Astrocyte (in vitro differentiated cells and primary cell): ENCODE measurements around the gene PPP4R4. TPM values are rescaled to one million over a fixed set of nuclear protein-coding genes. Genes with fewer than 3 reads are reported as not detected.
A peak's percentile ranks its signal among the peaks of the same experiment; 100 is the strongest.

Experiments used
- DNase-seq: peaks from one replicate; pipeline ENCODE4 v3.0.0-alpha.2; 2010; ENCODE audit warnings: low read depth
- FAIRE-seq: peaks from 2 replicates; lab custom pipeline; 2011; peaks lifted over from hg19 to GRCh38; lab: Jason Lieb, UNC
- H2AFZ ChIP-seq: 2 replicates; pipeline ENCODE4 v1.6.0; 2012; ENCODE audit warnings: low read depth, low read length, inconsistent platforms
- H3K27ac ChIP-seq: 2 replicates; pipeline ENCODE4 v1.5.1; 2011; ENCODE audit warnings: low read depth, low read length, inconsistent platforms
- H3K27me3 ChIP-seq: 2 replicates; pipeline ENCODE4 v1.6.0; 2011; ENCODE audit warnings: low read length, inconsistent platforms; ENCODE audit not compliant: insufficient read depth
- H3K36me3 ChIP-seq: 2 replicates; pipeline ENCODE4 v1.5.1; 2011; ENCODE audit warnings: low read length, inconsistent platforms; ENCODE audit not compliant: insufficient read depth
- H3K4me1 ChIP-seq: 2 replicates; pipeline ENCODE4 v1.5.1; 2011; ENCODE audit warnings: low read length, inconsistent platforms; ENCODE audit not compliant: insufficient read depth
- H3K4me2 ChIP-seq: 2 replicates; pipeline ENCODE4 v1.6.0; 2012; ENCODE audit warnings: low read length, inconsistent platforms
- H3K4me3 ChIP-seq: 2 replicates; pipeline ENCODE4 v1.5.1; 2011; ENCODE audit warnings: low read depth, mild to moderate bottlenecking, low read length, inconsistent platforms; ENCODE audit not compliant: insufficient read depth
- H3K79me2 ChIP-seq: 2 replicates; pipeline ENCODE4 v1.6.0; 2012; ENCODE audit warnings: mild to moderate bottlenecking, low read length, inconsistent platforms; ENCODE audit not compliant: insufficient read depth
- H3K9ac ChIP-seq: 2 replicates; pipeline ENCODE4 v1.6.0; 2012; ENCODE audit warnings: mild to moderate bottlenecking, low read length, inconsistent platforms
- H3K9me3 ChIP-seq: 2 replicates; pipeline ENCODE4 v1.5.1; 2012; ENCODE audit warnings: low read depth, mild to moderate bottlenecking, low read length, inconsistent platforms; ENCODE audit not compliant: insufficient read depth
- H4K20me1 ChIP-seq: 2 replicates; pipeline ENCODE4 v1.6.0; 2012; ENCODE audit warnings: low read length, inconsistent platforms; ENCODE audit not compliant: insufficient read depth
- H3K27ac Mint-ChIP-seq: one replicate; pipeline ENCODE4 v1.8.0; 2021; ENCODE audit warnings: mild to moderate bottlenecking, mixed read lengths; ENCODE audit not compliant: unreplicated experiment
- H3K27me3 Mint-ChIP-seq: one replicate; pipeline ENCODE4 v1.8.0; 2021; ENCODE audit warnings: low read depth, mixed read lengths; ENCODE audit not compliant: unreplicated experiment
- H3K36me3 Mint-ChIP-seq: one replicate; pipeline ENCODE4 v1.8.0; 2021; ENCODE audit warnings: low read depth, mixed read lengths; ENCODE audit not compliant: unreplicated experiment
- H3K4me1 Mint-ChIP-seq: one replicate; pipeline ENCODE4 v1.8.0; 2021; ENCODE audit warnings: low read depth, mixed read lengths; ENCODE audit not compliant: unreplicated experiment
- H3K4me3 Mint-ChIP-seq: one replicate; pipeline ENCODE4 v1.8.0; 2021; ENCODE audit warnings: mild to moderate bottlenecking, moderate library complexity, mixed read lengths; ENCODE audit not compliant: unreplicated experiment
- H3K9me3 Mint-ChIP-seq: one replicate; pipeline ENCODE4 v1.8.0; 2021; ENCODE audit warnings: mild to moderate bottlenecking, mixed read lengths; ENCODE audit not compliant: unreplicated experiment
- EZH2 ChIP-seq: IDR thresholded peaks from 2 replicates; pipeline ENCODE4 v1.6.1; 2012; ENCODE audit warnings: mild to moderate bottlenecking, low read length, inconsistent platforms; ENCODE audit not compliant: insufficient read depth
- total RNA-seq: library from RNA; stranded (reverse); gene quantifications from 2 replicates; pipeline ENCODE4 v1.2.1, GENCODE V29; 2021
- TF ChIP-seq, protein P1 (sequence below): IDR thresholded peaks from 2 replicates; pipeline ENCODE4 v1.5.1; 2011; ENCODE audit warnings: low read depth, mild to moderate bottlenecking, inconsistent platforms, low read length, moderate library complexity; ENCODE audit not compliant: insufficient read depth

The PPP4R4 gene
- total RNA-seq, 1 donor from 2014 or later: 6.0 TPM

DNA sequence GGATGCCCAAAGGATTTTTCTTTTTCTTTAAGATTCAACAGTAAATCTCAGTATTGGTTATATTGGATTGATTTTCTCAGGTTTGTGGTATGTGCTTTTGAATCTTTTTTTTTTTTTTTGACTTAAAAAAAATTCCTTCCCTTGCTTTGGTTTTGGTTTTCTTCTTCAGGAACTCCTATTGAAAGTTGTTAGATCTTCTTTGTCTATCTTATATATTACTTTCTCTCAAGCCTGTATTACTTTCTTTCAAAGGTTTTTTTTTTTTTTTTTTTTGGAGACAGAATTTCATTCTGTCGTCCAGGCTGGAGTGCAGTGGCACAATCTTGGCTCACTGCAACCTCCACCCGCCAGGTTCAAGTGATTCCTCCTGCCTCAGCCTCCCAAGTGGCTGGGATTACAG is 21.9 kb downstream of the PPP4R4 start:
- H3K9me3 ChIP-seq: no peaks in the 10 kb centered on the region
- Mint-ChIP-seq H3K27ac (no peak overlapping the region), H3K27me3 (no peaks in the 10 kb centered on the region), H3K36me3 (peaks cover 2% of the 10 kb centered on the region), H3K4me1 (no peaks in the 10 kb centered on the region), H3K4me3 (no peak overlapping the region), H3K9me3 (peaks cover 5% of the 10 kb centered on the region)
- no peak for DNase-seq
- TF ChIP-seq EZH2: no peak
- TF ChIP-seq, protein P1, sequence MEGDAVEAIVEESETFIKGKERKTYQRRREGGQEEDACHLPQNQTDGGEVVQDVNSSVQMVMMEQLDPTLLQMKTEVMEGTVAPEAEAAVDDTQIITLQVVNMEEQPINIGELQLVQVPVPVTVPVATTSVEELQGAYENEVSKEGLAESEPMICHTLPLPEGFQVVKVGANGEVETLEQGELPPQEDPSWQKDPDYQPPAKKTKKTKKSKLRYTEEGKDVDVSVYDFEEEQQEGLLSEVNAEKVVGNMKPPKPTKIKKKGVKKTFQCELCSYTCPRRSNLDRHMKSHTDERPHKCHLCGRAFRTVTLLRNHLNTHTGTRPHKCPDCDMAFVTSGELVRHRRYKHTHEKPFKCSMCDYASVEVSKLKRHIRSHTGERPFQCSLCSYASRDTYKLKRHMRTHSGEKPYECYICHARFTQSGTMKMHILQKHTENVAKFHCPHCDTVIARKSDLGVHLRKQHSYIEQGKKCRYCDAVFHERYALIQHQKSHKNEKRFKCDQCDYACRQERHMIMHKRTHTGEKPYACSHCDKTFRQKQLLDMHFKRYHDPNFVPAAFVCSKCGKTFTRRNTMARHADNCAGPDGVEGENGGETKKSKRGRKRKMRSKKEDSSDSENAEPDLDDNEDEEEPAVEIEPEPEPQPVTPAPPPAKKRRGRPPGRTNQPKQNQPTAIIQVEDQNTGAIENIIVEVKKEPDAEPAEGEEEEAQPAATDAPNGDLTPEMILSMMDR: no peak
- no peak overlapping the region for H2AFZ ChIP-seq
- H3K9ac ChIP-seq: no peak overlapping the region
- no peak overlapping the region for H3K4me3 ChIP-seq
- no peaks in the 10 kb centered on the region for H3K4me1 ChIP-seq
- no peaks in the 10 kb centered on the region for H4K20me1 ChIP-seq
- H3K27ac ChIP-seq: no peak overlapping the region
- H3K36me3 ChIP-seq: no peaks in the 10 kb centered on the region
- no peak for FAIRE-seq
- no peaks in the 10 kb centered on the region for H3K27me3 ChIP-seq
- no peak overlapping the region for H3K4me2 ChIP-seq
- H3K79me2 ChIP-seq: no peaks in the 10 kb centered on the region

- no peak overlapping the region for H3K4me3 Mint-ChIP-seq
- no peaks in the 10 kb centered on the region for H3K79me2 ChIP-seq
- H3K27me3 Mint-ChIP-seq: no peaks in the 10 kb centered on the region
- no peak overlapping the region for H3K27ac ChIP-seq
- H3K27ac Mint-ChIP-seq: no peak overlapping the region
- DNase-seq (peak; percentile 6), FAIRE-seq (no peak)
- H3K27me3 ChIP-seq: no peaks in the 10 kb centered on the region
- no peaks in the 10 kb centered on the region for H3K4me1 ChIP-seq
- H3K4me2 ChIP-seq: no peak overlapping the region
- H3K4me1 Mint-ChIP-seq: peaks cover 4% of the 10 kb centered on the region
- no peaks in the 10 kb centered on the region for H3K36me3 ChIP-seq
- TF ChIP-seq EZH2: no peak
- TF ChIP-seq, protein P1: no peak
- no peak overlapping the region for H3K9ac ChIP-seq
- no peak overlapping the region for H2AFZ ChIP-seq
- H4K20me1 ChIP-seq: no peaks in the 10 kb centered on the region
- peaks cover 5% of the 10 kb centered on the region for H3K9me3 Mint-ChIP-seq
- no peaks in the 10 kb centered on the region for H3K9me3 ChIP-seq
- H3K36me3 Mint-ChIP-seq: no peaks in the 10 kb centered on the region
- no peak overlapping the region for H3K4me3 ChIP-seq
Observed at GRCh38 chr14:94203473-94204210, 29.5 kb downstream of the PPP4R4 start.

DNA sequence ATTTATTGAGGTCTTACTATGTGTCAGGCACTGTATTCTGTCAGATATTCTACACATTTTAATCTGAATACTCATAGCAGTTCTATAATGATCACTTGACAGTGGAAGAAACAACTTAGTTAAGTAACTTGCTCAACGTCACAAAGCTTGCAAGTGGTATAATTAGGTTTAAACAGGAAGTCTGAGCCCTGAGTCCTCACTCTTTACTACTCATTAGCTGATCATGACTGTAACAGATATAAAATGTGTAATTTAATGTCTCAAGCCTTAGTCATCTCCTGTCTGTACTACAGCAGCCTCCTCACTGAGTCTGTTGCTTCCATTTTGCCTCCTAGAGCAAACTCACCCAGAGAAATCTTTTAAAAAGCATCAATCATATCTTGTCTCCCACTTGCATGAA is 38.9 kb downstream of the PPP4R4 start:
- Histone ChIP-seq H2AFZ (no peak overlapping the region), H3K4me1 (no peaks in the 10 kb centered on the region), H4K20me1 (no peaks in the 10 kb centered on the region), H3K27me3 (no peaks in the 10 kb centered on the region), H3K36me3 (no peaks in the 10 kb centered on the region), H3K27ac (no peak overlapping the region), H3K4me2 (peak overlapping the region; percentile 35), H3K9me3 (peaks cover 2% of the 10 kb centered on the region), H3K79me2 (no peaks in the 10 kb centered on the region), H3K4me3 (no peak overlapping the region), H3K9ac (no peak overlapping the region)
- no peak for TF ChIP-seq EZH2
- TF ChIP-seq, protein P1: no peak
- peaks cover 11% of the 10 kb centered on the region for H3K36me3 Mint-ChIP-seq
- peaks cover 10% of the 10 kb centered on the region for H3K4me1 Mint-ChIP-seq
- H3K27me3 Mint-ChIP-seq: no peaks in the 10 kb centered on the region
- peak; percentile 77 for DNase-seq
- peak overlapping the region; percentile 20 for H3K27ac Mint-ChIP-seq
- FAIRE-seq: peak; percentile 66
- no peak overlapping the region for H3K4me3 Mint-ChIP-seq
- H3K9me3 Mint-ChIP-seq: peaks cover 10% of the 10 kb centered on the region
